GM18907 (cell line): Measurements from ENCODE around the gene STAT6.
"Not testable (repeated sequence)": the region's sequence is repeated elsewhere in the genome, so short reads cannot be mapped to it uniquely, and the experiment has no call there.

Experiments
- ATAC-seq: cut with Tn5 transposase; IDR thresholded peaks from one replicate; pipeline ENCODE4 v1.9.1; 2021; ENCODE audit warnings: mild to moderate bottlenecking, moderate library complexity; ENCODE audit not compliant: unreplicated experiment

STAT6 gene

DNA sequence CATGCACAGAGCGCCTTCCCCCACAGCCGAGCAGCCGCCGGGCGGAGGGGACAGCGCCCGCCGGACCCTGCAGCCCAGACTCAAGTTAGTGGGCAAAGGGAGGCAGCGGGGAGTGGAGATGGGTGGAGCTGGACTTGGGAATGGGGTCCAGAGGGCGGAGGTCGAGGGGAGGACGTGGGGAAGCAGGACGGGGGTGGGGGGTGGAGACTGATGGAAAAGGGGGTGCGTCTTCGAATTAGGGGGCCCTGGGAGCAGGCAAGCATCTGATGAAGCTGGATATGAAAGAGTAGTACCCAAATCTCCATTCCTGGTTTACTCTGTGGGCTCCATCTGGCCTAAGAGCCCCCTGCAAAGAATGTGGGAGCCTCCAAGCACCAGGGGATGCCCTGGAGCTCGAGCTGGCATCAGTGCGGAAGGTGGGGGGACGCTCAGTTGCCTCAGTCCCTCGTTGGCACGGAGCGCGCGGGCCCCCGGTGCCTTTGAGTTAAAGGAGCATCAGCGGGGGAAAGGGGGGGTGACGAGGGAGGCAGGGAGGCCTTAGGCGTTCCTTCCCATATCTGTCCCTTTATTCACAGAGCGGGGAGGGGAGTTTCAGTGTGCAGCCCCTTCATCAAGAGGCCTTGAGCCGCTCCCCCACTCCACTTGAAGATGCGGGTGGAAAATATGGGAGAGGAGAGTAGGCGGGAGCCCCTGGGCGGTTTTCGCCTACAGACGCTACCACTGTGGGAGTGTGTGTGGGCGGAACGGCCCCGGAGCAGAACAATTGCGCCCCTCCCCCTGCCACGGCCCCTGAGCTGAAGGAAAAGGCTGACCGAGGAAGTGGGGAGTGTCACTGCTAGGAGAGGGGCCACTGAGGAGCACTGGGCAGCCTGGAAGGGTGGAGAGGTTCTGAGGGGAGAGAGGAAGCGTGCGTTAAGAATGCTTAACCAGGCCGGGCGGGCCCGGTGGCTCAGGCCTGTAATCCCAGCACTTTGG, 21.6 kb downstream of the STAT6 start:
- no peak for ATAC-seq

DNA sequence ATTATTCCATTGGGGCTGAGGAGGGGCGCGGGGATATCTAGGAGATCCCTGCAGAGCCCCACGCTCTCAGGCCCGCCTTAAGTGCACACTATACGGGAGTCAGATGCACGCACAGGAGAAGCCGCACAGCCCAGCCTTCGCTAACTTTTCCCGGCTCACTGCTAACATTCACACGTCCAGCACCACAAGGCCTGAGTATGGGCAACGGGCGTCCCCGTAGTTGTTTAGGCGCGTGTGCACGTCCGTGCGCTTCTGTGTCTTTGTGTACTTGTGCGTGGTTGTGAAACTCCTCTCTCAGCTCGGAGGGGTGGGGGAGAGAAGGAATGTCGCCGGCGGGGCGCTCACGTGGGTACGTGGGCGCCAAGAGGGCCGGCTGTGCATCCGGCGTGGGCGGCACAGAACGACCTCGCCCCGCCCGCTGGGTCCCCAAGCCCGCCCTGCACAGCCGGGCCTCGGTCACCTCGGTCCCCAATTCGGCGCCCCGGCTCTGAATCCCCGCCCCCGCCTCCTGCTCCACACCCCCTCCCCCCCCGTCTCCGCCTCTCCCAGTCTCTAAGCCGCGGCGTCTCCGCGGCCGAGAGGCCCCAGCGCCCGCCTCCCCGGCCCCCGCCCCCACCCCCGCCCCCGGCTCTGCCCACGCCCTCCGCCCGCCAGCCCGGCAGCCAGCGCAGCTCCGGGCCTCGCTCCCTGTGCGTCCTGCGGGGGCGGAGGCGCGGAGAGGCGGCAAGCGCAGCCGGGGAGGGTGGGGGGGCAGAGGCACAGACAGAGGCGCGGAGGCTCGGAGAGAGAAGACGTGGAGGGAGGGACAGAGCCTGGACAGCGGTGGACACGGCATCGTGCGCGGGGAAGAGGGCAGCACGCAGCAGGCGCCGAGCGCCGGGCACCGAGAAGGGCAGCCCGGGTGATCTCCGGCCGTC, 22.6 kb downstream of the STAT6 start, which contains the start of gene NAB2:
Gene NAB2 (plus strand): TSS at position 761 of the 917 bp plus-strand sequence. CDS start 158 bp downstream, outside the sequence.
- peak; percentile 65 for ATAC-seq

DNA sequence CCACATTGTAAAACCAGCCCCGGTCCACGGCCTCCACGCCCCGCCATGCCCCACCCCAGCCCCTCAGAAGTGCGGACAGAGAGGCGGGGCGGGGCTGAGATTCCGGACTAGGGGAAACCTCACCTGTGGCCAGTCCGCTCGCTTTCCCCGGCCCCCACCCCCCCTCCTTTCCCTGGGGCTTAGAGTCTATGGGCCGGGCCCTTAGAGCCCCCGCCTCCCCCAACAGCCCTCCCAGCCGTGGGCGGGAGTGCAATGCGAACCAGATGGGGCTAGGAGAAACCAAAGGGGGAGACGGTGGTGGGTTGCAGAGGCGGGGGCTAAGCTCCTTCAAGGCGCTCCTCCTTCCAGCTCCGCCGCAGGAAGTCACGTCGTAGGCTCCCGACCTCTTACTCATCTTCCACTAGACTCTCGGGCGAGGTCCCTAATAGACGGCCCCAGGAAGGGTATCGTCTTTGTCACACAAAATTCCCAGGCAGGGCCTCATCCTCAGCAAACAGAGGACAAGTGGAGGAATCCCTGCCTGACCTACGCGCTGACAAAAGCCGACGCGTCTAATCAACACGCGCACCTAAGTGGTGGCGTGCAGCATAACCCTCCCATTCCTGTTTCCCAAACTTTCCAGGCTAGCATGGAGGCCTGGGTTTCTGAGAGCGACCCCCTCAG, 23.3 kb downstream of the STAT6 start:
- ATAC-seq, result peak; percentile 38

GRCh38 chr12:57087010-57087690, 24.0 kb downstream of the STAT6 start:
- peak; percentile 32 for ATAC-seq

GRCh38 chr12:57086493-57087009, 24.6 kb downstream of the STAT6 start:
- no peak for ATAC-seq

- ATAC-seq, result no peak
Observed at GRCh38 chr12:57085999-57086492, 25.1 kb downstream of the STAT6 start.

DNA sequence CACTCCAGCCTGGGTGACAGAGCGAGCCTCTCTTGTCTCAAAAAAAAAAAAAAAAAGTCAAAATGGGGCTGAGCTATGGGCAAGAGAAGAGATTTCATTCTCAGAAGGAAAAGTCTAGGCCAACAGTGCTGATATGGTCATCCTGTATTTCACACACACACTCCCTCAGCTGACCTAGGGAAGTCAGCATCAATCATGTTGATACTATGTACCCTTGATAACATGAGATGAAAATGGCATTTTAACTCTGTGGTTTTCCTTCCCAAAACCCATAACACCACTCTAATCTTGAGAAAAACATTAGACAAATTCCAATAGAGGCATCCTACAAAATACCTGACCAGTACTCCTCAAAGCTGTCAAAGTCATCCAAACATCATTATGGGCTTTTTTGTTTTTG, 30.3 kb downstream of the STAT6 start:
- no peak for ATAC-seq

DNA sequence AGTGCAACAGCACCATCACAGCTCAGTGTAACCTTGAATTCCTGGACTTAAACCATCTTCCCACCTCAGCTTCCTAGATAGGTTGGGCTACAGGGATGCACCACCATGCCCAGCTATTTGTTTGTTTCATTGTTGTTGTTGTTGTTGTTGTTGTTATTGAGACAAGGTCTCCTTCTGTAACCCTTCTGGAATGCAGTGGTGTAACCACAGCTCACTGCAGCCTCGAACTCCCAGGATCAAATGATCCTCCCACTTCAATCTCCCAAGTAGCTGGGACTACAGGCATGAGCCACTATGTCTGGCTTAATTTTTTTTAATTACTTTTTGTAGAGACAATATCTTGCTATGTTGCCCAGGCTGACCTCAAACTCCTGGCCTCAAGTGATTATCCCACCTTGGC, 31.3 kb downstream of the STAT6 start:
- ATAC-seq, result no peak

DNA sequence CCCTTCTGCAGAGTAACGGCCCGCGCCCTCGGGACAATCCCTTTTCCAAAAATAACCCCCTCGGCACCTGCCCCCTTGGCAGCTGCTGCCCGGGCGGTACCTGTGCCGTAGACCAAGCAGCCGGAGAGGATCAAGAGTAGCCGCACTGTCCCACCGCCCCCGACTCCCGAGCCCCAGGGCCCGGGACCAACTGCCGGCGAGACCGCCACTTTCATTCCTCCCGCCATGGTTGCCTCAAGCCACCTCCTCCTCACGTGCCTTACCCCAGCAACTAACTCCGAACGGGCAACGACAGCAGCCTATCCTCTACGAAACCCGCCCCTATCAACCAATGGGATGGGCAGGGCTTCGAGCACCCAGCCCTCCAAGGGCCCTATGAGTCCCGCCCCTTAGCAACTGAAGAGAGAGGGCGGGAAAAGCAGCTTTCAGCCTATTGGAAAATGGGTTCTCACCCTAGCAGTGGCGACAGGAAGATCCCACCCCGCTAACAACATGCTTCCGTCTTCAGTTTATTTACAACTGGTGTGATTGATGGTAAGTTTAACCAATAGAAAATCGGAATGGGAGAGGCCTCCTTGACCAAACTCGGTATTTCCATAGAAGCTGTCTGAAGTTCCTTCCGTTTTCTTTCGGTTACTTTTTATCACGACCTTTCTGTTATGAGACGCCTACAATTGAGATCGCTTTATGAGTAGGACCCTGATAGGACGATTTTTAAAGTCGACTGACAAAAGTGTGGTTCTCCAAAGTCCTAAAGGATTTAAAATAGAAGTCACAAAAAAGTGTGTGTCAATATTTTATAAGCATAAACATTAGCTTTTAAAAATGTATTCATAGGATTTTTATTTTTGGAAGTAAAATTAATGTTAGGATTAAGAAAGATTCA, 32.4 kb downstream of the STAT6 start, which contains the start of gene NEMP1:
Gene NEMP1 (minus strand): TSS at position 273 of the 886 bp plus-strand sequence. CDS start 46 bp downstream, at position 227.
- ATAC-seq, result peak; percentile 94

GRCh38 chr12:57073566-57074450, 37.4 kb downstream of the STAT6 start:
- ATAC-seq, result not testable (repeated sequence)

DNA sequence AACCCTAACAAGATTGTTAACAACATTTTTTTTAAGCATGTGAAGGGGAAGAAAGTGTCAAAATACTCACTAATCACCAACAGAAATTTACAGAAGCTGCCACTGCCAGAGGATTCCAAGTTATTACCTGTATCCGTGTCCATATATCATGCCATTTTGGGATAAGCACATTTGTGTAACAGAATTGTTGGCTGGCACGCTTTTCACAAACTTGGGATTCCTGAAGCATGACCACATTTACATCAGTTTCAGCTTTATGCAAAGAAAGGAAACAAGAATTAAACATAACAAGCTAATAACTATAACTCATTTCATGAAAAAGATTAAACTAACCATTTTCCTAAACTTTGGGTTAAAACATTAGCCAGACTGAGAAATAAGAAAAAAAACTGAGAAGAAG, 38.5 kb downstream of the STAT6 start:
- no peak for ATAC-seq

- peak; percentile 72 for ATAC-seq
Observed at GRCh38 chr12:57069523-57069922, 41.6 kb downstream of the STAT6 start.

DNA sequence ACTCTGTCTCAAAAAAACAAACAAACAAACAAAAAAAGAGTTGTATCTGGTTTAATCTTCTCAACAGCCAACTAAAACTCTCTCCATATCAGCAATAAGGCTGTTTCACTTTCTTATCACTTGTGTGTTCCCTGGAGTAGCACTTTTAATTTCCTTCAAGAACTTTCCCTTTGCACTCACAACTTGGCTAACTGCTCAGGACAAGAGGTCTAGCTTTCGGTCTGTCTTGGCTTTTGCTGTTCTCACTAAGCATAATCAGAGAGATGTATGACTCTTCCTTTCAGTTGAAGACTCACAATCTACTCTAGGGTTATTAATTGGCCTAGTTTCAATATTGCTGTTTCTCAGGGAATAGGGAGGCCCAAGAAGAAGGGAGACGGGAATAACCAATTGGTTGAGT, 44.9 kb downstream of the STAT6 start:
- no peak for ATAC-seq

- peak; percentile 79 for ATAC-seq
Observed at GRCh38 chr12:57063991-57064685, 47.0 kb downstream of the STAT6 start.

DNA sequence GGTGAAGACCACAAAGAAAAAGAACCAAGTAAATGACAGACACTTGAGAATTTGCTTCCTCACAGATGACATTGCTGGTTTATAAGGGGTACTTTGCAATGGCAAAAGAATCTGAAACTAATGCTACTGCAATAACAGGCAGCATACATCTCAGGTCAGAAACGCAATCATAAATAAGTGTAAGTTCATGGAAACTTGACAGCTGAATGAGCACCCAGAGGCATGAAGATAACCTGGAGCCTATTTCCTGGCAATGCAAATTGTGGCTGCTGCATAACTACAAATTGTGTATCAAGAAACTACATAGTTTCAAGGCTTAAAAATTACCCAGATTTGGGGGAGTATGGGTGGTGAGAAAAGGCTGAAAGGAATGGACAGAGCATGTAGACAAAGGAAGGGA, 52.7 kb downstream of the STAT6 start:
- peak; percentile 61 for ATAC-seq

GRCh38 chr12:57057067-57057751, 54.0 kb downstream of the STAT6 start:
- no peak for ATAC-seq

GRCh38 chr12:57055824-57056223, 55.3 kb downstream of the STAT6 start:
- no peak for ATAC-seq
